Measurements from ENCODE around the gene CALB2. TPM values are rescaled to one million over a fixed set of nuclear protein-coding genes. Genes with fewer than 3 reads are reported as not detected.
"Not testable (repeated sequence)": the region's sequence is repeated elsewhere in the genome, so short reads cannot be mapped to it uniquely, and the experiment has no call there.

Gene CALB2
- total RNA-seq, 2 donors from 2014 or later: not detected

DNA sequence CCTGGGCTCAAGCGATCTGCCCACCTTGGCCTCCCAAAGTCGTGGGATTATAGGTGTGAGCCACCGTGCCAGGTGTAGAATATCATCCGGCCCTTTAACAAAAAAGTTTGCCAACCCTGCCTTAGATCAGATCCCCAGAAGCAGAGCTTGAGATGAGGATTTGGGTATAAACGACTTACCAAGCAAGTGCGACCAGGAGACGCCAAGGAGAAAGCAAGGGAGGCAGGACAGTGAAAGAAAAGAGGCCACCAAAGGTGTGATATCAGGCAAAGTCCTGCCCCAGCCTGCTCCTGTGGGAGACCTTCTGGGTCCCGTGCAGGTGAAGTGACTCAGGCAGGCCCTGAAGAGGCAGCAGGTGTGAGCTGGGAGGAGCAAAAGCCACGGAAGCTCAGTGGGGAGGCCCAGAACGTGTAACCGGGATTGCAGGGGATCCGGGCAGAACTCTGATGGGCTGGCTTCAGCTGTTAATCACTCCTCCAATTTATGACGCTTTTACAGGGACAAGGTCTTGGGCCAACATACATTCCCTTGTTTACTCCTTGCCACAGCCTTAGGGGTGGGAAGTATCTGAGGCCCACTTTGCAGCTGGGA, 14.1 kb upstream of the CALB2 start:
- Mint-ChIP-seq H3K27ac (no peak overlapping the region), H3K36me3 (ENCODE audit: low read depth) (no peaks in the 10 kb centered on the region), H3K27me3 (peaks cover 19% of the 10 kb centered on the region), H3K4me1 (no peaks in the 10 kb centered on the region), H3K9me3 (no peaks in the 10 kb centered on the region), H3K4me3 (no peak overlapping the region)
- ATAC-seq (replicated peaks): no peak

DNA sequence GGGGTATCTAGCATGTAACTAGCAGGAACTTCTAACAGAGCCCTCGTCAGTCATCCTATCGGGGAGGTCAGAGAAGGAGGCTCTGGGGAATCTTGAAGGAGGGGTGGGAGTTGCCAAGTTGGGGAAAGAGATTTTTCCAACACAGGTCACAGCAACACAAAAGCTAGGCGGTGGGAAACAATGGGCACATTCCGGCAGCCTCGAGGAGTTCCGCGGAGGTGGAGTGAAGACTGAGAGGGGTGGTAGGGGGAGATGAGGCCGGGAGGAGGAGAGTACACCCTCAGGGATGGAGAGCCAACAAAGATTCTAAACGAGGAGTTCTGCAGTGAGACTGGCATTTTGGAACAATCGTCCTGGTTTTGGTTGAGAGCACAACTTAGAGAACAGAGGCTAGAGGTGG, 13.5 kb upstream of the CALB2 start:
- no peak for ATAC-seq (replicated peaks)
- Mint-ChIP-seq H3K27ac (no peak overlapping the region), H3K4me1 (no peaks in the 10 kb centered on the region), H3K4me3 (no peak overlapping the region), H3K27me3 (peaks cover 19% of the 10 kb centered on the region), H3K9me3 (no peaks in the 10 kb centered on the region), H3K36me3 (ENCODE audit: low read depth) (no peaks in the 10 kb centered on the region)

DNA sequence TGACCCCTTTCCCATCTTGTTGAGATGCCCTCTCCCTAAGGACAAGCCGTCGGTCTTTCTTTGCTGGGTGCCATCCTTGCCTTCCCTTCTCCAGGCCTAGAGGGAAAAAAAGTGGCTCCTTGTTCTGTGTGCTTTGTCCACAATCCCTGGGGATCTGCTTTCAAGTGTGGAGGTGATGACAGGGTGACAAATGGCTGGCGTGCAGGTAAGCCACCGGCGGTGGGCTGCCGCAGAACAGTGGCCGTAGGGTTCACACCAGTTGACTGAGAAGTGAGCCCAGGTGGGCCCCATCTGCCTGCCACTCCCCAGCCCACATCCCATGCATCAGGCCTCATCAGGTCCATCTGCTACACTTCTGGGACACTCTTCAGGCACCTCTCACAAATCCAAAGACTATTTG, 11.4 kb upstream of the CALB2 start:
- peaks cover 11% of the 10 kb centered on the region for H3K27me3 Mint-ChIP-seq
- no peaks in the 10 kb centered on the region for H3K36me3 Mint-ChIP-seq (ENCODE audit: low read depth)
- H3K4me3 Mint-ChIP-seq: no peak overlapping the region
- H3K9me3 Mint-ChIP-seq: no peaks in the 10 kb centered on the region
- ATAC-seq (replicated peaks): no peak
- H3K4me1 Mint-ChIP-seq: no peaks in the 10 kb centered on the region
- H3K27ac Mint-ChIP-seq: no peak overlapping the region

DNA sequence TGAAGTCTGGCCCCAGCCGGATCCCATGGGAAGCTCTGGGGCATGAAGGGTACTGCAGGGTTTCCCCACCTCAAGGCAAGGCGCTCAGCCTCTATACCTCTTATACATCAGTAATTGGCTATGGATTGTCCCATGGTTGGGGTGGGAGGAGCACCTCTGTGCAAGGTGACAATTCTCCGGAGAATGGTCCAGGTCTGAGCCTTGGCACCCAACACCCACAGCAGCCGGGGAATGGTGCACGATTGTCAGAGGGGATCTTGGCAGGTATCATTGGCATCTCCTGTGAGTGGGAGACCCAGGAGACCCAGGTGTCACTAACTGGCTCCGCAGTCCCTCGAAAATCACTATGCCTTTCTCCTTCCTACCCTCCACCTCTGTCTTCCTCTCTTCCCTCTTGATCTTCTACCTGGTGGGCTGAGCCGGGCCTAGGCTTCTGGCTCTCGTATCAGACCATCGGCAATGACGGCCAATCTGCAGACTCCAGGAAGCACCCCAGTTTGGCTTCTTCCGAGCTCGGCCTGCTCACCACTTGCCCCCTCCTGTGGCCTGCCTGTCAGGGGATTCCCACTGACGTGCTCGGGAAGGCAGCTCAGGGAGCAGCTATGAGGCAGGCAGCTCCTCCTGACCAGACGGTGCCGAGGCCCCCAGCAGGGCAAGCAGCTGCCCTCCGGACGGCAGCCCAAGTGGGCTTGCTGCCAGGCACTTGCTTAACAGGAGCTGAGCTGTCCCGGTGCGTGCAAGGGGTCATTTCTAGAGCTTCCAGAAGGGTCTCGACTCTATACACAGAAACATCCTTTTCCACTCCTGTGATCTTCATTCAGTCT, 10.0 kb upstream of the CALB2 start:
- H3K27ac Mint-ChIP-seq: no peak overlapping the region
- no peak for ATAC-seq (replicated peaks)
- no peak overlapping the region for H3K4me3 Mint-ChIP-seq
- peaks cover 14% of the 10 kb centered on the region for H3K27me3 Mint-ChIP-seq
- no peaks in the 10 kb centered on the region for H3K36me3 Mint-ChIP-seq (ENCODE audit: low read depth)
- no peaks in the 10 kb centered on the region for H3K9me3 Mint-ChIP-seq
- H3K4me1 Mint-ChIP-seq: no peaks in the 10 kb centered on the region

DNA sequence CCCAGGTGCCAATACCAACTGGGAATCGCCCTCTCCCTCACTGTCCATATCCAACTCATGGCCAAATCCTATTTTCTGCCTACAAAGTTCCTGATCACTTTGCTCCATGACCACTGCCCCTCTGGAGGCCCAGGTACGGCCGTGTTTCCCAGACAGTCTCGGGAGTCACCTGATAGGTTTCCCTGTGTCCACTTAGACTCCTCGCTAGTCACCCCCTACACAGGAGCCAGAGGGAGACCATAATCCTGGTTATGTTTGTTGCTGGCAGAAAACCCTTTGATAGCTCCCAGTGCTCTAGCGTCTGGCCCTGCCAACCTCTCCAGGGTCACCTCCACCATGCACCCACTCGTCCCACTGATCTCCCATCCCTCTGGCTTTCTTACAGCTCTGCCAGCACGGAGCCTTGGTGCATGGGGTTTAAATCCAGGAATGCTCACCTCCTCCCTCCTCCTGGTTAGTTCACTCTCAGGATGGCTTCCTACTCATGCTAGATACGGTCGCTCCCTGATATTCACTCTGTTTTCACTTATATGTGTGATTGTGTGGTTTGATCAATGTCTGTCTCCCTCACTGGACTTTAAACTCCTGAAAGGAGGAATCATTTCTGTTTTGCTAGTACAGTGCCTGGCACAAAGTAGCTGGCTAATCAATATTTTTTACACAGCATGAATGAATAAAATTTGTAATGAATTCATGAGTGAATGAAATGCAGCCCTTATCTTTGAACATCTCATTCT, 7.5 kb upstream of the CALB2 start:
- Mint-ChIP-seq H3K4me1 (no peaks in the 10 kb centered on the region), H3K27ac (no peak overlapping the region), H3K36me3 (ENCODE audit: low read depth) (no peaks in the 10 kb centered on the region), H3K4me3 (no peak overlapping the region), H3K9me3 (no peaks in the 10 kb centered on the region), H3K27me3 (peaks cover 10% of the 10 kb centered on the region)
- ATAC-seq (replicated peaks): no peak

DNA sequence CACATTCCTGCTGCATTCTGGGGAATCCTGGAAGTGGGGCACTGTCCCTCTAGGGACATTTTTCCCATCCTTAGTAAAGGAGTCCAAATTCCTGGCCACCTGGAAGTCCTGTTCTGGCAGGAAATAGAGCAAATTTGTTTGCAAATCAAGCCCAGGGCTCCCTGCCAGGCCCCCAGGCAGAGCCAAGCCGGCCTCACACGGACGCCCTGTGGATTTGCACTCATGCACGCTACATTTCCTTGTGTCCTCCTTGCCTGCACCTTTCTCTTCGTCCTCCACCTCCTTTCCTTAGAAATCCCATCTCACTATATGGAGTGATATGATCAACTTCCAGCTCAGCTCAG, 7.0 kb upstream of the CALB2 start:
- Mint-ChIP-seq H3K27me3 (peaks cover 10% of the 10 kb centered on the region), H3K27ac (no peak overlapping the region), H3K4me3 (no peak overlapping the region), H3K36me3 (ENCODE audit: low read depth) (no peaks in the 10 kb centered on the region), H3K4me1 (no peaks in the 10 kb centered on the region), H3K9me3 (no peaks in the 10 kb centered on the region)
- no peak for ATAC-seq (replicated peaks)

DNA sequence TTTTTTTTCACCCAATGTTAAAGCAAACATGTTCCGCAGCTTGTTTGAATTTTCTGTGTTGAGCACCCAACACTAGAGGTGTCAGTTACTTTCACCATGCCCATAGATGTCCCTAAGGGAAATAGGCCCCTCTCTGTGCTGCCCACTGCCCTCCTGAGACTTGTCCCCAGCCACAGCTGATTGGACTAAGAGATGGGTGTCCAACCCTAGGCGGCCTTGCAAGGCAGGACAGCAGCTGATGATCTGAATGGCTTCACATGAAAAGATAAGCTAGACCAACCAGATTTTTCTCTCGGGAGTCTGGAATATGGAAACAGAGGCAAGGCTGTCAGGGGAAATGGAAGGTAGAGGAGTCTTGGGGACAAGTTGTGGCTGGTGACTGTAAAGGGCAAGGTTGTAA, 6.1 kb upstream of the CALB2 start:
- H3K27ac Mint-ChIP-seq: no peak overlapping the region
- ATAC-seq (replicated peaks): no peak

DNA sequence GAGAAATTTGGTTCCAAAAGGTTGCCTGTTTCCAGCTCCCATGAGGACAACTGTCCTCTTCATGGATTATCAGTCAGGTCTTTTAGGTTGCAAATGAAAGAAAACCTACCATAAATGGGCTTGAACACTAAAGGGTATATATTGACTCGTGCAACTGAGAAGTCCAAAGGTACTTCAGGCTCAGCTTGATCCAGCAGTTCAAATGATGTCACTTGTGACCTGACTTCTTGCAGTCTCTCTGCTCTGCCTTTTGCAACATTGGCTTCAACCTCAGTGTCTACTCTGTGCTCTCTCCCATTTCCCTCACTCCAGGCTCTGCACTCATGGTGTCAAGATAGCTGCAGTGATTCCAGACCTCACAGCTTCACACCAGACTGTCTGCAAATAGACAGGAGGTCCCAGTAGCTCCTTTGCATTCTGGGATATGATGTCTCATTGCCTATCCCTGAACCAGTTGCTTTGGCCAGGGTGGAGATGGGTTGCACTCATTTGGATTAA, 5.5 kb upstream of the CALB2 start:
- no peaks in the 10 kb centered on the region for H3K36me3 Mint-ChIP-seq (ENCODE audit: low read depth)
- H3K9me3 Mint-ChIP-seq: no peaks in the 10 kb centered on the region
- no peak overlapping the region for H3K4me3 Mint-ChIP-seq
- no peak overlapping the region for H3K27ac Mint-ChIP-seq
- H3K4me1 Mint-ChIP-seq: no peaks in the 10 kb centered on the region
- no peak for ATAC-seq (replicated peaks)
- H3K27me3 Mint-ChIP-seq: peaks cover 10% of the 10 kb centered on the region

More for the DNA sequence above, 6.1 kb upstream of the CALB2 start:
- Mint-ChIP-seq H3K9me3 (no peaks in the 10 kb centered on the region), H3K27me3 (peaks cover 10% of the 10 kb centered on the region), H3K4me3 (no peak overlapping the region), H3K36me3 (ENCODE audit: low read depth) (no peaks in the 10 kb centered on the region), H3K4me1 (no peaks in the 10 kb centered on the region)

DNA sequence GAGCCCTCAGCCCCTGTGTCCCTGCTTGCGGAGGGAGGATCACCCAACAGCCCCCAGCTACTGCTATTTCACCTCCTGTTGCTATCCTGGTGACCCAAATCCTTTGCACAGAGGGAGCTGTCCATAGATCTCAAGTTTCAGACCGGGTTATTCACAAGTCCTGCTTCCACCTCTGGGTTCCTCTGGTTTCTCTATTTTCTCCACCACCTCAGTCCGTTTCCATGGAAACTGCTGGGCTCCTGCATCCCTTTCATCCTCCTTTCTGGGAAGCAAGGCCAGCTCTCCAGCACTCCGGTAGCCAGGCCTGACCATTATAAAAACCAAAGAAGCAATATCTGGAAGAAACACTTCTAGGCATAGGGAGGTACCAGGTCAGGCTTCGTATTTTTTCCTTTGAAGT, 4.8 kb upstream of the CALB2 start:
- peaks cover 10% of the 10 kb centered on the region for H3K27me3 Mint-ChIP-seq
- no peaks in the 10 kb centered on the region for H3K36me3 Mint-ChIP-seq (ENCODE audit: low read depth)
- no peaks in the 10 kb centered on the region for H3K4me1 Mint-ChIP-seq
- no peak for ATAC-seq (replicated peaks)
- H3K4me3 Mint-ChIP-seq: no peak overlapping the region
- H3K27ac Mint-ChIP-seq: no peak overlapping the region
- H3K9me3 Mint-ChIP-seq: no peaks in the 10 kb centered on the region

DNA sequence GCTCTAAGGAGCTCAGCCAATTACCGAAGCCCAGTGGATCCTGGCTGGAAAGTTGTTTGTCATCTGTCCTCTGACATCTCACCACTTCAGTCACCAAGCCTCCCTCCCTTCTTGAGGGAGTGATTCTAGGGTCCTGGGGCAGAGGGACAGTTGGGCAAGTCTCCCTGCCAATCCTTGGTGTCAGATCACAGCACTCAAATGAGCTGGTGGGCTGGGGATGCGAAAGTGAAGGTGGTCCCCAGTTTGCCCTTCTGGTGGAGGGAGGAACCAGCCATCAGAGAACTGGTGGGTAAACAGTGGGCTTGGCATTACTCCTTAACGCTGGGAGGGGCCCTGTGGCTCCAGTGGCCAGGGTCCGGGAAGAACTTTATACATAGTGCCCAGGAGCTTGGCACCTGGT, 4.4 kb upstream of the CALB2 start:
- no peak overlapping the region for H3K4me3 Mint-ChIP-seq
- no peaks in the 10 kb centered on the region for H3K9me3 Mint-ChIP-seq
- peaks cover 10% of the 10 kb centered on the region for H3K27me3 Mint-ChIP-seq
- no peak for ATAC-seq (replicated peaks)
- H3K36me3 Mint-ChIP-seq (ENCODE audit: low read depth): no peaks in the 10 kb centered on the region
- H3K4me1 Mint-ChIP-seq: no peaks in the 10 kb centered on the region
- H3K27ac Mint-ChIP-seq: no peak overlapping the region

DNA sequence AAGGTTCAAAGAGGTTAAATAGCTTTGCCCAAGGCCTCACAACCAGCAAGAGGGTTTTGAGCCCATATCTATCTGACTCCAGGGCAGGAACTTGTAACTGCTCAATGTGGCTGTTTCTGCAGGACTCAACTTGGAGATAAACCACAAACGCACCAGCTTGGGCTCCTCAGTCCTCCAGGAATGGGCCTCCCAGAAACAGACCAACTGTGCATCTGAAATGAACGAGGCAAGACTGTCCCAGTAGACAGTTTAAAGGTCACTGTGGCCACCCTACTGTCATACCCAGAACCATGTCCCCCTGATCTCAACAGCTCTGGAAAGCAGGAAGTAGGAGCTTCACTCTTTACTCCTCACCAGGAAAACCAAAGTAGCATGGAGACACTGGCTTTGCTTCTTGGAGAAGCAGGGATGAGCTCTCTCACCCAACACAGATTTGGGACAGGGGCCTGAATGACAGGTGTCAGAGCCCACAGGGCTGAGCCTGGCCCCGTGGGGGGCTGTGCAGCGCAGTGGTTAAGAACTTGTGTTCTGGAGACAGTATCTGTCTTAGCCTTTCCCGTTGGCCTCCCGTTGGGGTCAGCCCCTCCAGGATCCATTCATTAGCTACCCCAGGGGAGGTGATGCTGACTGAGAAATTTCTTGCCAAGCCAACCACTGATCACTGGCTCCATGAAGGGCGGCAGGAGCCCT, 2.3 kb upstream of the CALB2 start:
- H3K4me3 Mint-ChIP-seq: no peak overlapping the region
- peaks cover 16% of the 10 kb centered on the region for H3K27me3 Mint-ChIP-seq
- no peaks in the 10 kb centered on the region for H3K4me1 Mint-ChIP-seq
- H3K9me3 Mint-ChIP-seq: no peaks in the 10 kb centered on the region
- ATAC-seq (replicated peaks): no peak
- H3K27ac Mint-ChIP-seq: no peak overlapping the region
- H3K36me3 Mint-ChIP-seq (ENCODE audit: low read depth): no peaks in the 10 kb centered on the region

DNA sequence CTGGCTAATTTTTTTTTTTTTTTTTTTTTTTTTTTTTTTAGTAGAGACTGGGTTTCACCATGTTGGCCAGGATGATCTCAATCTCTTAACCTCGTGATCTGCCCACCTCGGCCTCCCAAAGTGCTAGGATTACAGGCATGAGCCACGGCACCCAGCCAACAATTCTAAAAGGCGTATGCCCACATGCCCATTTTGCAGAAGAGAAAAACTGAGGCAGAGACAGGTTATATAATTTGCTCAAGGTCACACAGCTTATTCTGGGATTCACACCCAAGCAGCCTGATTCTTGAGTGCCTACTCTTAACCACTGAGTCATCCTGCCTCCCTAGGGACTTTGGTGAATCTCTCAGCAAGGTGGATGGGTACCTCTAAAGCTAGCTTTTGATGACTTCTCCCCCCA, 1.6 kb upstream of the CALB2 start:
- not testable (repeated sequence) for H3K4me3 Mint-ChIP-seq; H3K4me1 Mint-ChIP-seq; H3K36me3 Mint-ChIP-seq (ENCODE audit: low read depth); H3K9me3 Mint-ChIP-seq; ATAC-seq (replicated peaks); H3K27ac Mint-ChIP-seq
- peaks cover 15% of the 10 kb centered on the region for H3K27me3 Mint-ChIP-seq

DNA sequence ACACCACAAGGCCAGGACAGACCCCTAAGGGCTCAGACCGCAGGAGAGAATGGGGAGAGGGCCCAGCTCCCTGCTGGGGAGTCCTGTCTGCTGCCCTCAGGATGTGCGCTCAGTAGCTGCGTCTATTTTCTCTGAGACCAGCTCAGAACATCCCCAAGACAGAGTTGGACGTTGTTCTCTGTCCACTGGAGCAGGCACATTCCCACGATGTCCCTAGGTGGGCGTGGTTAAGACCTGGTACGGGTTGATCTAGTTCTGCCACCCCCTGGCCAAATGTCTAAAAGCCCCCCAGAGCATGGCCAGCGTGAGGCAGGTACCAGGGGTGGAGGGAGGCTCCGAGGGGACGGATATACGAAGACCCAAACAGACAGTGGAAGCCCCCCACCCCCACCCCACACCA, 842 bp upstream of the CALB2 start:
- ATAC-seq (replicated peaks): no peak
- Mint-ChIP-seq H3K27ac (no peak overlapping the region), H3K36me3 (ENCODE audit: low read depth) (no peaks in the 10 kb centered on the region), H3K9me3 (no peaks in the 10 kb centered on the region), H3K4me3 (peak overlapping the region; percentile 25), H3K4me1 (no peaks in the 10 kb centered on the region), H3K27me3 (peaks cover 12% of the 10 kb centered on the region)

DNA sequence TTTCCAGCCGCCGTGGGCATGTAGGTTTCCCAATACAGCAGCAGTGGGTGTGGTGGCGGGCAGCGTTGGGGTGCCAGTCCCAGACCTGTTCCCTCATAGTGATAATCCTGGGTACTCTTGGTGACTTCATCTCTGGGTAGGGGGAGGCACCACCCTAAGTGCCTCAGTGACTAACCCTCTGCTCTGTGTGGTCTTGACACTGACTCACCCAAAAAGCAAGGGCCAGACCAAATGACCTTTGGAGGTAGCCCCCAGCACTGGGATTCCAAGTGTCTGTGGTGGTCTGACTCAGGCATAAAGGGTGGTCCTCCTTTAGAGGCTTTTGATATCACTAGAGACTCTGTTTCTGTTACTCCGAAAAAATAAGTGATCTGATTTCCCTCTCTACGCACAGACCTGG, 908 bp downstream of the CALB2 start:
- Mint-ChIP-seq H3K4me1 (no peaks in the 10 kb centered on the region), H3K27me3 (peaks cover 12% of the 10 kb centered on the region), H3K4me3 (no peak overlapping the region), H3K36me3 (ENCODE audit: low read depth) (no peaks in the 10 kb centered on the region), H3K9me3 (no peaks in the 10 kb centered on the region), H3K27ac (no peak overlapping the region)
- no peak for ATAC-seq (replicated peaks)
